Measurements from ENCODE around the gene BOC. TPM values are rescaled to one million over a fixed set of nuclear protein-coding genes. Genes with fewer than 3 reads are reported as not detected.

The BOC gene
- polyA plus RNA-seq, 6 donors from 2014 or later = not detected

DNA sequence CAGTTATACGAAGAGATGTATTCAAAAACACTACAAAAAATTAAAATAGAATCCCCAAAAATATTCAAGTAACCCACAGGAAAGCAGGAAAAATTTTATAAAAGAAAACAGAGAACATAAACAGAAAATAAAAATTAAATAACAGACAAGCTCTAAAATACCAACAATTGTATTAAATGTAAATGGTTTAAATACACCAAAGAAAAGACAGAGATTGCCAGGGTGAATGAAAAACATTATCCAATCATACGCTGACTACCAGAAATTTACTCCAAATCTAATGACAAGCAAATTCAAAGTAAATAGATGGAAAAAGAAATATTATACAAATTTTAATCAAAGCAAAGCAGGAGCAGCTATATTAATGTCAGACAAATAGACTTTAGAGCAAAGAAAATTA is 103.6 kb downstream of the BOC start:
- no peak for DNase-seq
- Mint-ChIP-seq H3K27ac (peak overlapping the region in 1 of 6 donors; percentile 61), H3K27me3 (no peaks in the 10 kb centered on the region), H3K9me3 (peaks cover 11 to 33% (median 27%) of the 10 kb centered on the region in 7 donors), H3K36me3 (peaks cover 59 to 64% of the 10 kb centered on the region in 2 donors), H3K4me1 (no peaks in the 10 kb centered on the region), H3K4me3 (no peak overlapping the region)
- ATAC-seq (ENCODE audit: low read depth in 2 of 2) = no peak

DNA sequence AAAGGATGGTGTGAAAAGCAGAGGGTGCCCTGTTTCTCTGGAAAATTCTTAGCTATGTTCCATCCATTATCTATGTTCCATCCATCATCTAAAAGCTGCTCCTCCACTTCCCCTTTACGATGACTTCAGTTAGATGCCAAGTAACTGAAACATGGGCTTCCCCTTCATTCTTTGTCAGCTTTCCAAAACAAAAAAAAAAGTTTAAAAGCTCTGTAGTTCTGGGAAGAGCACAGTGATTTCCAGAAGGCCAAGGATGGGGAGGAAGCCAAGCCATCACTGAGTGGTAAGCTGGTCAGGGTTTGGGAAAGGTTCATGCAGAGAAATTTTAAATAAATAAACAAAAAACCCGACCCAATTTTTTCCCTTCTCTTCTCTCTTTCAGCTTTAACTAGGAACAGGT is 118.4 kb downstream of the BOC start:
- DNase-seq (no peak), ATAC-seq (ENCODE audit: low read depth in 2 of 2) (no peak)
- no peak overlapping the region for H3K27ac Mint-ChIP-seq
- H3K9me3 Mint-ChIP-seq = no peaks in the 10 kb centered on the region
- H3K27me3 Mint-ChIP-seq = no peaks in the 10 kb centered on the region
- no peaks in the 10 kb centered on the region for H3K4me1 Mint-ChIP-seq
- peaks cover 0 to 25% of the 10 kb centered on the region in 2 donors for H3K36me3 Mint-ChIP-seq
- no peak overlapping the region for H3K4me3 Mint-ChIP-seq

DNA sequence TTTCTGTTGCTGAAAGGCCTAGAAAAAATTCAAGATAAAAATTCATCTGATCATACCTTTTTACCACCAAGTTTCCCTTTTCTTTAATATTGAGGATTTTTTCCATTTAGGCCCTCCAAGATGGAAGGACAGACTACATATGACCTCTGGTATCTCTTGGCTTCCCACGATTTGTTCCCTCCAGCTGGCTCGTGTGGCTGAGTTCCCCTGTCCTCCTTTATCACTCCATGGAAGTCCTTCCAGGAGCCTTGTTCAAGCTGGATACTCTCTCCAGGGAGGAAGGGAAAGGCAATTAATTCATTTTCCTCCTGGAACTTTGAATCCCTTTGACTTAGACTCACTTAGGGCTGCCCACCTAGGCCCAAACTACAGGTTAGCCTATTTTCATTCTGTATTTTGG is 119.4 kb downstream of the BOC start:
- Mint-ChIP-seq H3K27ac (peak overlapping the region in 1 of 6 donors; percentile 87), H3K27me3 (no peaks in the 10 kb centered on the region), H3K9me3 (no peaks in the 10 kb centered on the region), H3K4me3 (no peak overlapping the region), H3K4me1 (no peaks in the 10 kb centered on the region), H3K36me3 (peaks cover 0 to 21% of the 10 kb centered on the region in 2 donors)
- no peak for ATAC-seq (ENCODE audit: low read depth in 2 of 2)
- no peak for DNase-seq

GRCh38 chr3:113331187-113331586 is 119.8 kb downstream of the BOC start:
- H3K4me1 Mint-ChIP-seq = no peaks in the 10 kb centered on the region
- peaks cover 0 to 17% of the 10 kb centered on the region in 2 donors for H3K36me3 Mint-ChIP-seq

More at GRCh38 chr3:113331187-113331586, 119.8 kb downstream of the BOC start:
- ATAC-seq (ENCODE audit: low read depth in 2 of 2) (no peak), DNase-seq (no peak)
- no peak overlapping the region for H3K4me3 Mint-ChIP-seq
- no peaks in the 10 kb centered on the region for H3K27me3 Mint-ChIP-seq
- H3K27ac Mint-ChIP-seq = peak overlapping the region in 2 of 6 donors; percentile 8 to 87
- no peaks in the 10 kb centered on the region for H3K9me3 Mint-ChIP-seq

Other genes starting within 250 kb of the BOC start
- gene CD200R1, start 236.5 kb upstream of the BOC start, polyA plus RNA-seq (ENCODE audit: low read depth in 6 of 6) = 1 to 10 TPM in 3 of 6 donors, under 1 TPM in 2, not detected in 1; 0.52 to 3.8 (median 1.9) TPM
- gene GTPBP8, start 220.6 kb upstream of the BOC start, polyA plus RNA-seq (ENCODE audit: low read depth in 6 of 6) = 10 to 100 TPM in 4 of 6 donors, 1 to 10 TPM in 2; 9.4 to 16.2 (median 12.7) TPM
- 1 to 10 TPM in 2 of 6 donors, under 1 TPM in 3, not detected in 1; 0.25 to 3.7 (median 0.56) TPM for gene CFAP44, start 229.9 kb downstream of the BOC start, polyA plus RNA-seq (ENCODE audit: low read depth in 6 of 6)

Data from naive B cell (primary cell).